WERI-Rb-1 (cell line): ENCODE measurements around the gene TESK2.
"Not testable (repeated sequence)": the region's sequence is repeated elsewhere in the genome, so short reads cannot be mapped to it uniquely, and the experiment has no call there.

ENCODE experiments used
- DNase-seq: peaks from one replicate; pipeline ENCODE4 v3.0.0-alpha.2; 2020
- H3K27ac ChIP-seq: fragments of 250-450 bp; sonication (Bioruptor Pico); 2 replicates; pipeline ENCODE4 v1.5.1; 2020; ENCODE audit warnings: mild to moderate bottlenecking, moderate library complexity
- H3K27me3 ChIP-seq: fragments of 250-450 bp; sonication (Bioruptor Pico); 2 replicates; pipeline ENCODE4 v1.5.1; 2021; ENCODE audit warnings: mild to moderate bottlenecking, low read depth, moderate library complexity; ENCODE audit not compliant: insufficient read depth, severe bottlenecking
- H3K36me3 ChIP-seq: fragments of 250-450 bp; sonication (Bioruptor Pico); 2 replicates; pipeline ENCODE4 v1.5.1; 2020; ENCODE audit warnings: mild to moderate bottlenecking, moderate library complexity
- H3K4me3 ChIP-seq: 2 replicates; pipeline ENCODE4 v1.5.1; 2011; ENCODE audit warnings: low read depth, mild to moderate bottlenecking, control low read depth, low read length
- H3K9me3 ChIP-seq: fragments of 250-450 bp; sonication (Bioruptor Pico); 2 replicates; pipeline ENCODE4 v1.5.1; 2021; ENCODE audit warnings: mild to moderate bottlenecking, moderate library complexity; ENCODE audit not compliant: severe bottlenecking
- TF ChIP-seq, protein P1 (sequence below): IDR thresholded peaks from 2 replicates; pipeline ENCODE4 v1.5.1; 2011; ENCODE audit warnings: low read depth, mild to moderate bottlenecking, control low read depth, inconsistent platforms, low read length

TESK2 gene

DNA sequence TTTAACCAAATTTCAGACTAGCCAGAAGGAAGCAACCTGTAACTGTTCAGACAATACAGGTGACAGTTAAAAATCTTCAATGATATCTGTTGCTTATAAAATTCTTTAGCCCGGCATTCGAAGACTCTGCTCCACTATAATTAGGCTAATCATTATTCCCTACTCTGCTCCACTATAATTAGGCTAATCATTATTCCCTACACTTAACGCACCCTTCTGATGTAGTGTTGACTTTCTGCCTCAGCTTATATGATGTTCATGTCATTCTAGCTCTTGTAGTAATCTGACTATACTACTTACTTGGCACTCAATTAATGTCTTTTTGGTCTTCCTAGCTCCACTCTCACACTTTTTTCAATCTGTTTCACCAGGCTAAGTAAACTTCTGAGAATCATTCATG is 13.3 kb downstream of the TESK2 start:
- H3K36me3 ChIP-seq = no peaks in the 10 kb centered on the region
- no peaks in the 10 kb centered on the region for H3K9me3 ChIP-seq
- no peak overlapping the region for H3K27ac ChIP-seq
- H3K4me3 ChIP-seq = no peak overlapping the region
- DNase-seq = no peak
- TF ChIP-seq, protein P1, sequence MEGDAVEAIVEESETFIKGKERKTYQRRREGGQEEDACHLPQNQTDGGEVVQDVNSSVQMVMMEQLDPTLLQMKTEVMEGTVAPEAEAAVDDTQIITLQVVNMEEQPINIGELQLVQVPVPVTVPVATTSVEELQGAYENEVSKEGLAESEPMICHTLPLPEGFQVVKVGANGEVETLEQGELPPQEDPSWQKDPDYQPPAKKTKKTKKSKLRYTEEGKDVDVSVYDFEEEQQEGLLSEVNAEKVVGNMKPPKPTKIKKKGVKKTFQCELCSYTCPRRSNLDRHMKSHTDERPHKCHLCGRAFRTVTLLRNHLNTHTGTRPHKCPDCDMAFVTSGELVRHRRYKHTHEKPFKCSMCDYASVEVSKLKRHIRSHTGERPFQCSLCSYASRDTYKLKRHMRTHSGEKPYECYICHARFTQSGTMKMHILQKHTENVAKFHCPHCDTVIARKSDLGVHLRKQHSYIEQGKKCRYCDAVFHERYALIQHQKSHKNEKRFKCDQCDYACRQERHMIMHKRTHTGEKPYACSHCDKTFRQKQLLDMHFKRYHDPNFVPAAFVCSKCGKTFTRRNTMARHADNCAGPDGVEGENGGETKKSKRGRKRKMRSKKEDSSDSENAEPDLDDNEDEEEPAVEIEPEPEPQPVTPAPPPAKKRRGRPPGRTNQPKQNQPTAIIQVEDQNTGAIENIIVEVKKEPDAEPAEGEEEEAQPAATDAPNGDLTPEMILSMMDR = no peak
- no peaks in the 10 kb centered on the region for H3K27me3 ChIP-seq

DNA sequence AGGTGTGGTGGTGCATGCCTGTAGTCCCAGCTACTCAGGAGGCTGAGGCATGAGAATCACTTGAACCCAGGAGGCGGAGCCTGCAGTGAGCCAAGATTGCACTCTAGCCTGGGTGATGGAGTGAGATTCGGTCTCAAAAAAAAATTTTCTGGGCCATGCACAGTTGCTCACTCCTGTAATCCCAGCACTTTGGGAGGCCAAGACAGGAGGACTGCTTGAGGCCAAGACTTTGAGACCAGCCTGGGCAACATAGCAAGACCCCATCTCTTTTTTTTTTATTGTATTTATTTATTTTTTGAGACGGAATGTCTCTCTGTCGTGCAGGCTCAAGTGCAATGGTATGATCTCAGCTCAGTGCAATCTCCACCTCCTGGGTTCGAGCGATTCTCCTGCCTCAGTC is 16.8 kb downstream of the TESK2 start:
- not testable (repeated sequence) for H3K4me3 ChIP-seq, H3K9me3 ChIP-seq, H3K36me3 ChIP-seq, H3K27me3 ChIP-seq, DNase-seq, H3K27ac ChIP-seq

DNA sequence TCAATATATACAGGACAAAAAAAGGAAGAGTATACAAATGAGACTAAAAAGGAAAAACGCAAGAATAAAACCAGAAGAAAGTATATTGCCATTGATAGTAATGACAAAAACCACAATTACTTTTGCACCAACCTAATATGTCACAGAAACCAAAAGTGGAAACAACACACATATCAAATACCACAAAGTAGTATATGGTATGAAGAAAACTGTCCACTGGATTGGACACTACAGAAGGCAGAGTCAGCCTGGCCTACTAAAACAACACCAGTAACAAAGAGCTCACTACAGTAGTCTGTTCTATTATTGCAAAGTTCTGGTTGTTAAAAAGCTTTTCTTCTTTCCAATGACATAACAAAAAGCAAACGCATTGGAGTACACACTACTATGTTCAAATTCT is 17.7 kb downstream of the TESK2 start:
- Histone ChIP-seq H3K4me3 (no peak overlapping the region), H3K27ac (no peak overlapping the region), H3K9me3 (no peaks in the 10 kb centered on the region), H3K27me3 (no peaks in the 10 kb centered on the region), H3K36me3 (no peaks in the 10 kb centered on the region)
- no peak for DNase-seq
- TF ChIP-seq, protein P1 = no peak

DNA sequence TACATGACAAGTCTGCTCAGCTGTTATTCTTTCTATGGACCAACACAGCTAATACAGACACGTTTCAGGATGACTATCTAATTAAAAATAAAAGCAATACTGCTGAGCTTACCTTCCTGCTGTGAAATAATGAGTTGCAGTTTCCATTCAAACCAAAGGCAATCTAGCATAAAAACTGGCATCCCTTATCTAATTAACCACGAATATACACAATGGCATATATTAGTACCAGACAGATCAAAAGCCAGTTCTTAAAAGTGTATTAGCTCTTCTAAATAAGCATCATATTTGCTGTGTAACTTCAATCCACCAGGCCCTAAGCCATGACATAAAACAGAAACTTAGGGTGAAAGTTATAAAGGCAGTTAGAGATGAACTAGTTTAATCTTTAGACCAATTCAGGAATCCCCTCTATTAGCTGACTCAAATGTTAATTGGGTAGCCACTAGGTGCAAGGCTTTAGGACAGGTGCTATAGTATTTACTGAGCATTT is 20.6 kb downstream of the TESK2 start:
- Histone ChIP-seq H3K9me3 (no peaks in the 10 kb centered on the region), H3K36me3 (no peaks in the 10 kb centered on the region), H3K27me3 (no peaks in the 10 kb centered on the region), H3K27ac (no peak overlapping the region), H3K4me3 (no peak overlapping the region)
- no peak for DNase-seq
- TF ChIP-seq, protein P1 = no peak

DNA sequence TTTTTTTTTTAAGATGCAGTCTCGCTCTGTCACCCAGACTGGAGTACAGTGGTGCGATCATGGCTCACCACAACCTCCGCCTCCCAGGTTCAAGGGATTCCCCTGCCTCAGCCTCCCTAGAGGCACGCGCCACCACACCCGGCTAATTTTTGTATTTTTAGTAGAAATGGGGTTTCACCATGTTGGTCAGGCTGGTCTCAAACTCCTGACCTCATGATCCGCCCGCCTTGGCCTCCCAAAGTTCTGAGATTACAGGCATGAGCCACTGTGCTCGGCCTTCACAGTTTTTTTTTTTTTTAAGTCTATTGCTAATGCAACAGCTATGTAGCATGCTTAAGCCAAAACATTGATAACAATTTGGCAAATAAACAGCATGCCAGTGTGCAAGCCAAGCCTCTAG is 23.6 kb downstream of the TESK2 start:
- not testable (repeated sequence) for H3K4me3 ChIP-seq

DNA sequence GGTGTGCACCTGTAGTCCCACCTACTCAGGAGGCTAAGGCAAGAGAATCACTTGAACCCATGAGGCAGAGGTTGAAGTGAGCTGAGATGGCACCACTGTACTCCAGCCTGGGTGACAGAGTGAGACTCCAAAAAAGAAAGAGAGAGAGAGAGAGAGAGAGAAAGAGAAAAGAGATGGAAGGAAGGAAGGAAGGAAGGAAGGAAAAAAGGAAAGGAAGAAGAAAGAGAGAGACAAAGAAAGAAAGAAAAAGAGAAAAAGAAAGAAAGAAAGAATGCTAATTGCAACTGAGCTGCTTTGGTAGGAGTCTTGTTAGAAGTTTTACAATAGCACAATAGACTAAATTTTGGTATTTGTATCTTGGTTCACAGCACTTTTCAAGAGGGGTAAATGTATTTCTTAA is 25.7 kb downstream of the TESK2 start:
- TF ChIP-seq, protein P1 = no peak
- H3K9me3 ChIP-seq = no peaks in the 10 kb centered on the region
- no peaks in the 10 kb centered on the region for H3K36me3 ChIP-seq
- H3K4me3 ChIP-seq = no peak overlapping the region
- H3K27me3 ChIP-seq = no peaks in the 10 kb centered on the region
- DNase-seq = no peak
- H3K27ac ChIP-seq = no peak overlapping the region

More for the DNA sequence above, 23.6 kb downstream of the TESK2 start:
- not testable (repeated sequence) for H3K27me3 ChIP-seq, H3K9me3 ChIP-seq, H3K27ac ChIP-seq, DNase-seq, H3K36me3 ChIP-seq

DNA sequence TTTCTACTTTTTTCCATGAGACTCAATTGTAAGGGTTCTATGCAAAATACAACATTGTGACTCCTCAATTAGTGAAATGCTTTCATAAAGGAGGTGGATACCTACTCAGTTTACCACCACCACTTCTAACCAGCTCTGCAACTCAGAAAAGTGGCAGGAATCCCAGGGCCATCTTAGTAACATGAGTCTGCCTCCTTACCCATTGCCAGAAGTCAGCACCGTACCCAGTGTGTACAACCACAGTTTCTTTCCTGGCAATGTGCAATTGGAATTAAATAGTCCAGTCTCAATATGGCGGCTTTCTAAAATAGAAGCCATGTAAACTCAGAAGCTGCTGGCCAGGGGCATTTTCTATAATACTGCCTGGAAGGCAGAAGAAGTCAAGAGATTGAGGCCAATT is 32.1 kb downstream of the TESK2 start:
- no peak for DNase-seq
- Histone ChIP-seq H3K36me3 (no peaks in the 10 kb centered on the region), H3K27me3 (no peaks in the 10 kb centered on the region), H3K4me3 (no peak overlapping the region), H3K9me3 (no peaks in the 10 kb centered on the region), H3K27ac (no peak overlapping the region)
- TF ChIP-seq, protein P1 = no peak
